Endodermal cell (in vitro differentiated cells): Measurements from ENCODE around the gene TREML1. TPM values are rescaled to one million over a fixed set of nuclear protein-coding genes. Genes with fewer than 3 reads are reported as not detected.

Experiments
- DNase-seq: peaks from one replicate; pipeline ENCODE4 v3.0.0-alpha.2; 2017
- H3K27ac ChIP-seq: 2 replicates; pipeline ENCODE4 v1.5.1; 2013; ENCODE audit warnings: mild to moderate bottlenecking, low read depth, low read length, moderate library complexity
- H3K27me3 ChIP-seq: 2 replicates; pipeline ENCODE4 v1.6.1; 2013; ENCODE audit warnings: mild to moderate bottlenecking, low read length, moderate library complexity; ENCODE audit not compliant: insufficient read depth, control insufficient read depth, poor library complexity, severe bottlenecking
- H3K36me3 ChIP-seq: 2 replicates; pipeline ENCODE4 v1.7.0; 2013; ENCODE audit warnings: mild to moderate bottlenecking, low read length, moderate library complexity; ENCODE audit not compliant: control insufficient read depth, insufficient read depth
- H3K4me1 ChIP-seq: one replicate; pipeline ENCODE4 v1.7.0; 2013; ENCODE audit warnings: low read length; ENCODE audit not compliant: control insufficient read depth, insufficient read depth
- H3K4me3 ChIP-seq: 2 replicates; pipeline ENCODE4 v1.5.1; 2013; ENCODE audit warnings: mild to moderate bottlenecking, low read length, moderate library complexity
- H3K9ac ChIP-seq: 2 replicates; pipeline ENCODE4 v1.6.1; 2013; ENCODE audit warnings: mild to moderate bottlenecking, low read length, moderate library complexity; ENCODE audit not compliant: poor library complexity, severe bottlenecking; ENCODE audit errors: extremely low read depth
- H3K9me3 ChIP-seq: 2 replicates; pipeline ENCODE4 v1.6.1; 2013; ENCODE audit warnings: mild to moderate bottlenecking, low read length, moderate library complexity; ENCODE audit not compliant: control insufficient read depth
- H3K27ac Mint-ChIP-seq: 2 replicates; pipeline ENCODE4 v1.8.0; 2020; ENCODE audit warnings: mixed read lengths
- H3K27me3 Mint-ChIP-seq: 2 replicates; pipeline ENCODE4 v1.8.0; 2021; ENCODE audit warnings: mild to moderate bottlenecking, mixed read lengths; ENCODE audit not compliant: insufficient read depth
- H3K36me3 Mint-ChIP-seq: 2 replicates; pipeline ENCODE4 v1.8.0; 2020; ENCODE audit warnings: low read depth, mixed read lengths
- H3K4me1 Mint-ChIP-seq: 2 replicates; pipeline ENCODE4 v1.8.0; 2020; ENCODE audit warnings: mixed read lengths
- H3K4me3 Mint-ChIP-seq: 2 replicates; pipeline ENCODE4 v1.8.0; 2020; ENCODE audit warnings: mild to moderate bottlenecking, moderate library complexity, mixed read lengths
- H3K9me3 Mint-ChIP-seq: 2 replicates; pipeline ENCODE4 v1.8.0; 2020; ENCODE audit warnings: mild to moderate bottlenecking, mixed read lengths
- WGBS, 2 experiments: methylation state at CpG; one replicate each; pipeline versions ENCODE4 v1.1.5 to v1.1.7; 2013; ENCODE audit warnings: missing lambda C conversion rate in 2 of 2, mixed read lengths in 1 of 2; ENCODE audit not compliant: insufficient coverage in 1 of 2, insufficient read length in 1 of 2; 5-methylcytosine and 5-hydroxymethylcytosine counted together
- total RNA-seq, 2 donors: library from RNA; stranded (reverse); fragmentation: NEBNext Ultra II Directional in 1 of 2; extraction: Animal tissue kit (Norgen Biotek cat#: 25700) in 1 of 2; gene quantifications; 2 replicates in 1 of 2; 3 replicates in 1 of 2; pipeline ENCODE4 v1.2.1, GENCODE V29; 2021
- TF ChIP-seq, protein P1 (sequence below): fragments of 200-600 bp; sonication (generic); conservative IDR thresholded peaks from 2 replicates; pipeline ENCODE4 v1.5.0; 2021; ENCODE audit warnings: antibody characterized with exemption, mild to moderate bottlenecking

Gene TREML1
- total RNA-seq, 2 donors from 2014 or later, result 0.31 to 0.53 TPM

DNA sequence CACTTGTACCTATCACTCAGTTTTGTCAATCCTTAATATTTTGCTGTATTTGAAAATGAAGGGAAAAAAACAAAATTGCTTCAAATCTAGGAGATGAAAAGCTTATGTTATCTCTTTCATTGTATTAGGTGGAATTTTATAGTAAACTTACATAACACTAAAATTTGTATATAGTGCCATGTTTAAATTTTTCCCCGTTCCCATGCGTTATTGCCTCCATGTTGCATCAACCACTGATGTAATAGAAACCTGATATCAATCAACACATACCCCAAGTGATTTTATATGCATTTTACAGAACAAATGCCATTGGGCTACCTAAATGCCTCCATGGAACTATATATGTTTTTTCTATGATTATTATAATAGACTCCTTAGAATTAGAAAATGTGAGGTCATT is 23.5 kb upstream of the TREML1 start:
- Histone ChIP-seq H3K27ac (no peak overlapping the region), H3K4me1 (no peaks in the 10 kb centered on the region), H3K4me3 (no peak overlapping the region), H3K9me3 (no peaks in the 10 kb centered on the region), H3K27me3 (no peaks in the 10 kb centered on the region), H3K36me3 (no peaks in the 10 kb centered on the region), H3K9ac (no peak overlapping the region)
- TF ChIP-seq, protein P1, sequence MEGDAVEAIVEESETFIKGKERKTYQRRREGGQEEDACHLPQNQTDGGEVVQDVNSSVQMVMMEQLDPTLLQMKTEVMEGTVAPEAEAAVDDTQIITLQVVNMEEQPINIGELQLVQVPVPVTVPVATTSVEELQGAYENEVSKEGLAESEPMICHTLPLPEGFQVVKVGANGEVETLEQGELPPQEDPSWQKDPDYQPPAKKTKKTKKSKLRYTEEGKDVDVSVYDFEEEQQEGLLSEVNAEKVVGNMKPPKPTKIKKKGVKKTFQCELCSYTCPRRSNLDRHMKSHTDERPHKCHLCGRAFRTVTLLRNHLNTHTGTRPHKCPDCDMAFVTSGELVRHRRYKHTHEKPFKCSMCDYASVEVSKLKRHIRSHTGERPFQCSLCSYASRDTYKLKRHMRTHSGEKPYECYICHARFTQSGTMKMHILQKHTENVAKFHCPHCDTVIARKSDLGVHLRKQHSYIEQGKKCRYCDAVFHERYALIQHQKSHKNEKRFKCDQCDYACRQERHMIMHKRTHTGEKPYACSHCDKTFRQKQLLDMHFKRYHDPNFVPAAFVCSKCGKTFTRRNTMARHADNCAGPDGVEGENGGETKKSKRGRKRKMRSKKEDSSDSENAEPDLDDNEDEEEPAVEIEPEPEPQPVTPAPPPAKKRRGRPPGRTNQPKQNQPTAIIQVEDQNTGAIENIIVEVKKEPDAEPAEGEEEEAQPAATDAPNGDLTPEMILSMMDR, result no peak
- Mint-ChIP-seq H3K4me3 (no peak overlapping the region), H3K4me1 (peaks cover 16% of the 10 kb centered on the region), H3K36me3 (no peaks in the 10 kb centered on the region), H3K27me3 (no peaks in the 10 kb centered on the region), H3K27ac (no peak overlapping the region), H3K9me3 (peaks cover 11% of the 10 kb centered on the region)
- no peak for DNase-seq
- WGBS, 2 experiments, result 97% methylated on average over 2 of the region's 2 CpGs; no CpG with 5 or more reads in 1 of the 2 experiments

- Histone ChIP-seq H3K4me3 (no peak overlapping the region), H3K4me1 (no peaks in the 10 kb centered on the region), H3K27me3 (no peaks in the 10 kb centered on the region), H3K36me3 (no peaks in the 10 kb centered on the region), H3K27ac (no peak overlapping the region), H3K9me3 (no peaks in the 10 kb centered on the region), H3K9ac (no peak overlapping the region)
- WGBS, 2 experiments, result 88% methylated on average over 3 of the region's 3 CpGs
- Mint-ChIP-seq H3K36me3 (no peaks in the 10 kb centered on the region), H3K27me3 (no peaks in the 10 kb centered on the region), H3K4me1 (peaks cover 16% of the 10 kb centered on the region), H3K27ac (no peak overlapping the region), H3K4me3 (no peak overlapping the region), H3K9me3 (peaks cover 12% of the 10 kb centered on the region)
- TF ChIP-seq, protein P1, result no peak
- peak; percentile 7 for DNase-seq
These were observed 23.1 kb upstream of the TREML1 start for GRCh38 chr6:41177287-41177686.

- H3K27me3 Mint-ChIP-seq, result no peaks in the 10 kb centered on the region
- Histone ChIP-seq H3K4me1 (no peaks in the 10 kb centered on the region), H3K27me3 (no peaks in the 10 kb centered on the region), H3K9ac (no peak overlapping the region), H3K4me3 (no peak overlapping the region), H3K36me3 (no peaks in the 10 kb centered on the region), H3K9me3 (no peaks in the 10 kb centered on the region), H3K27ac (no peak overlapping the region)
- peak; percentile 45 for DNase-seq
- H3K4me1 Mint-ChIP-seq, result peaks cover 20% of the 10 kb centered on the region
- H3K4me3 Mint-ChIP-seq, result no peak overlapping the region
- peaks cover 12% of the 10 kb centered on the region for H3K9me3 Mint-ChIP-seq
- no peaks in the 10 kb centered on the region for H3K36me3 Mint-ChIP-seq
- H3K27ac Mint-ChIP-seq, result no peak overlapping the region
- 95 to 96% methylated on average over 12 of the region's 12 CpGs for WGBS, 2 experiments
- TF ChIP-seq, protein P1, result no peak
These were observed 22.0 kb upstream of the TREML1 start for GRCh38 chr6:41176189-41176588.
